WI38 (cell line): ENCODE measurements around the gene SYNE1.

Experiments
- H3K4me3 ChIP-seq: 2 replicates; pipeline ENCODE4 v1.5.1; 2011; ENCODE audit warnings: low read depth, mild to moderate bottlenecking, control low read depth, low read length
- CTCF ChIP-seq: IDR thresholded peaks from 2 replicates; pipeline ENCODE4 v1.5.1; 2012; ENCODE audit warnings: low read depth, mild to moderate bottlenecking, control low read depth, low read length

Gene SYNE1

DNA sequence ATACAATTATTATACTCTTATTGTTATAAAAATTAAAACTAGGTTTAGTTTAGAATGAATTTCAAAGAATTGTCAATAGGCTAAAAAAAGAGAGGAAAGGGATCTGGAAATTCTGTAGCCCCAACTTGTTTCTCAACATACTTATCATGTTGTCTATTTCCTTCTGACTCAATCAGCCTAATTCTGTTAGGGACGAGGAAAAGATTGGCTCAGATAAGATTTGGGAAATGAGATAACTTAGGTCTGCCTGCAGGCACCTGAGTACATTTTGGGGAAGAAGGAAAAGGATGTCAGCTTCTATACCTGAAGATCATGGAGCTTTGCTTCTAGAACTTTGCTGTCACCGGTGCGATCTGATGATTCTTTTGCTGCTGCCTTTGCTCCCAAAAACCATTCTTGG is 238.8 kb downstream of the SYNE1 start:
- TF ChIP-seq CTCF: no peak
- no peak overlapping the region for H3K4me3 ChIP-seq

DNA sequence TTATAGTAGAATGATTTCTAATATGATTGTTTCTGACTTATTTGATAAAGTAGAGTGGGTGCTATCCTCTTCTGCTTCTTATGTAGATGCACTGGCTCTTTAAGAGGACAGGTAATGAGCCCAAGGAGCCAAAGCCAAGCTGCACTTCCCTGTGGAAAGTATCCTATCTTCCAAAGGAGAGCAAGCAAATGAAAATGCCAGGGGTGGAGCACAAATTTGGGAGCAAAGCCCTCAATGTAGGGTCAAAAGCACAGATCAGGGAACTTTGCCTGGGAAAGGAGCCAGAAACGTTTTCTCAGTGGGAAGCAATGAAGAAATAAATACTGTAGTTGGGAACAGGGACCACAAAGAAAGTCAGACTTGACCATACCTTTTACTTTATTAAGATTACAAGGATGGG is 242.9 kb downstream of the SYNE1 start:
- no peak overlapping the region for H3K4me3 ChIP-seq
- TF ChIP-seq CTCF: no peak

DNA sequence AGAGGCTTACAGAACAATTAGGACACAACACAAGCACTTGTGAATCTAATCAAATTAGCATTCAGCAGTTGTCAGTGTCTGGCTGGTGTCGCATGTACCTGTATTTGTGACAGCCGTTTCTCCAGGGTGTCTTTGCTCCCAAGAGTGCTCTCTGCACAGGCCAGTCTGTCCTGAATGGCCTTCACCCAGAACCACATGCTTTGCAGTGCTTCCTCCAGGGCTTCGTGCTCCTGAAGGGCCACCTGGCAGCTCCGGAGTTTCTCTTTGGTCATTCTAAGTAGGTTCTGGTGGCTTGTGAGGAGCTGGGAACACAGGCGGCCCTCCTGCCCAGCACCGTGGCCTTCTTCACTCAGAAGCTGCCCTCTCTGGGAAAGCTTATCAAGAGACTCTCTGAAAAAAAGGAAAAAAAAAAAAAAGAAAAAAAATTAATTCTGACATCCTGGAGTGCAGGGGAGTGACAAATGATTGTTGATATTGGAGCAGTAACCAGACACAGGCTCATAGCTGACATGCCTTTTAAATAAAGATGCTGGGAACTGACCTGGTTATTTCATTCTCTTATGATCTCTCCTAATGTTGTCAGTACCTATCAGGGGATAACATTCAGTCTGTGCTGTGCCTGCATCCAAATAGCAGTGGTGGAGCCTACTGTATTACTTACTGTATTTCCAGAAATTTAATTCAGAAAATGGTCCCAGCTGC is 245.8 kb downstream of the SYNE1 start:
- no peak for TF ChIP-seq CTCF
- H3K4me3 ChIP-seq: no peak overlapping the region

- TF ChIP-seq CTCF: no peak
These were observed 250.1 kb downstream of the SYNE1 start for GRCh38 chr6:152387091-152387490.

GRCh38 chr6:152386131-152386530 is 251.0 kb downstream of the SYNE1 start:
- TF ChIP-seq CTCF: no peak
- H3K4me3 ChIP-seq: no peak overlapping the region

More at GRCh38 chr6:152387091-152387490, 250.1 kb downstream of the SYNE1 start:
- no peak overlapping the region for H3K4me3 ChIP-seq

DNA sequence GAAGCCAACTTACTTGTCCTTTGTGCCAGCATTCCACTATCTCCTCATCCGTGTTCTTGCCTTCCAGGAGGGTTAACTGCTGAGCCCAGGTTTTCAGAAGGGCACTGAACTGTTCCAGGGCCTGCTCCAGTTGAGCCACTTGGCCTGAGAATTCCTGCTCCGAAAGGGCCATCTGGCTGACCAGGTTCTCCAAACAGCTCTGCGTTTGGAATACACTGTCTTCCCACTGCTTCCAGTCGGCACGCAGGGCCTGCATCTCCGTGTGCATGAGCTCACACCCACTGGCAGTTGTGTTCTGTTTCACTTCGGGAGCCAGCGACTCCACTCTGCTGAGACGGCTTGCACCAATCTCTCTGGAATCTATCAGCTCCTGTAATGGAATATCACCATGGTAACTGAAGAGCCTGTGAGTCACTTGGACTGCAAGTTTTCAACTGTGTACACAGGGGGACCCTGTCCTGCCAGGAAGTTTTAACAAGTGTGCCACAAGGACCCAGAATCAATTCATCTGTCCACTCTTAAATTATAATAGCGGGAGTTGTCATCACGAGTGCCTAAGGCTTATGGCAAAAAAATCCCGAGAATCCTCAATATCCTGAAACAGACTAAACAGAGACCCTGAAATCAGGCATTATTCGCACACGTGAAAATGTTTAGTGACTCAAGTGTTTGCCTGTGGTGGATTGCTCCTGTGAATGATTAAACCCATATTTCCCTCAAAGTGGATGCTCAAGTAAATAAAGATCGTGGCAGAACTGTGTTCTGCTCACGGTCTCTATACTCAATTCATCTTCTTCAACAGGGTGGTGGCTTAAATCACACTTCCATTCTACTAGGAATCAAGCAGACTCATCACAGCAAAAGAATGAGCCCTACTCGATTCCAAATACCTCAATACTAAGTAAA is 255.9 kb downstream of the SYNE1 start:
- no peak for TF ChIP-seq CTCF
- H3K4me3 ChIP-seq: peak overlapping the region; percentile 77

DNA sequence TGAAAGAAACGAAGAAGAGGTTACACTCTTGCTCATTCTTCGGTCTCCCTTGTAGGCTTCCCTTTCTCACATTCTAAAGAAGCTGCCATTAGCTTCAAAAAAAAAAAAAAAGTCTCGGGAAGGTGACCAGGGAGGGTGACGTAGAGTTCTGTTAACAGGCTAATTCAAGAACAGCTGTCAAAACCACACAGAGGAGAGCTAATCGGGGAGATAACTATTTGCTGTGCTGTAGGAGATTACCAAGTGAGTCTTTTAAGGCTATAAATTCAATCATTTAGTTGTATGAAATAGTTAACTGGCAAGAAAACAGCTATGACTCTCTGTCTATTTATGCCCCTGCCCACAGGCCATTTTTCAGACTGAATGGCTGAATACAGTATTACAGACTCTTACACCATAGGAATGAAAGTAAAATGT is 256.8 kb downstream of the SYNE1 start:
- TF ChIP-seq CTCF: no peak
- peak overlapping the region; percentile 77 for H3K4me3 ChIP-seq
